HG02610 (cell line): Measurements from ENCODE around the gene DEFB131A.
"Not testable (repeated sequence)": the region's sequence is repeated elsewhere in the genome, so short reads cannot be mapped to it uniquely, and the experiment has no call there.

Experiments used
- ATAC-seq: cut with Tn5 transposase; IDR thresholded peaks from one replicate; pipeline ENCODE4 v1.9.1; 2021; ENCODE audit warnings: mild to moderate bottlenecking, moderate library complexity; ENCODE audit not compliant: unreplicated experiment

The DEFB131A gene

GRCh38 chr4:9494256-9495035 is 50.2 kb downstream of the DEFB131A start:
- not testable (repeated sequence) for ATAC-seq

- not testable (repeated sequence) for ATAC-seq
Observed at GRCh38 chr4:9495443-9495842, 51.2 kb downstream of the DEFB131A start.

GRCh38 chr4:9497575-9498467 is 53.6 kb downstream of the DEFB131A start:
- not testable (repeated sequence) for ATAC-seq

GRCh38 chr4:9498468-9499040 is 54.3 kb downstream of the DEFB131A start:
- not testable (repeated sequence) for ATAC-seq

- ATAC-seq, result not testable (repeated sequence)
Observed at GRCh38 chr4:9499974-9500487, 55.8 kb downstream of the DEFB131A start.
